ENCODE measurements around the gene MSMP. TPM values are rescaled to one million over a fixed set of nuclear protein-coding genes. Genes with fewer than 3 reads are reported as not detected.

The MSMP gene
- total and polyA plus RNA-seq, 10 of the 15 experiments (the other 5 are each of a cell fraction or from before 2014, with no cell fraction given), result 0.33 to 2.4 (median 0.86) TPM; not detected in 4

GRCh38 chr9:35798658-35799374 lies 44.7 kb upstream of the MSMP start (continued):
- TF ChIP-seq BCL3 (IDR thresholded peaks at IDR 0.05; ENCODE audit: borderline replicate concordance, insufficient read depth, low read depth, low read length, poor library complexity, severe bottlenecking), result peak; percentile 95

- intact Hi-C loops (cut with micrococcal nuclease; ENCODE audit: unreplicated experiment), result no loop called here
- Histone ChIP-seq H3K9ac (ENCODE audit: control insufficient read depth, insufficient read depth, low read length) (no peak overlapping the region), H2AFZ (ENCODE audit: control insufficient read depth, low read depth, low read length) (no peak overlapping the region), H3K4me2 (ENCODE audit: control insufficient read depth, insufficient read depth) (peak overlapping the region; percentile 21), H3K79me2 (ENCODE audit: control insufficient read depth, insufficient read depth, low read length) (no peaks in the 10 kb centered on the region), H3K4me3 (no peak overlapping the region), H3K27ac (ENCODE audit: control insufficient read depth, insufficient read depth) (no peak overlapping the region), H4K20me1 (ENCODE audit: control insufficient read depth, insufficient read depth) (no peaks in the 10 kb centered on the region), H3K4me1 (ENCODE audit: control insufficient read depth, insufficient read depth, low read length) (peaks cover 21% of the 10 kb centered on the region), H3K27me3 (replicated peaks in 1 of 2; ENCODE audit: control insufficient read depth in 2 of 2, insufficient read depth in 2 of 2, low read length in 1 of 2) (no peaks in the 10 kb centered on the region), H3K36me3 (ENCODE audit: control insufficient read depth in 2 of 2, insufficient read depth in 2 of 2, low read length in 1 of 2) (peaks cover 0 to 13% of the 10 kb centered on the region in 2 experiments; a peak in 2 of 4 replicates), H3K9me3 (replicated peaks; ENCODE audit: control insufficient read depth, insufficient read depth, low read length) (no peaks in the 10 kb centered on the region)
- in situ Hi-C loops (cut with MboI), result no loop called here
- WGBS (ENCODE audit: insufficient coverage, insufficient replicate concordance, low lambda C conversion rate, missing lambda C conversion rate), result 71% methylated on average over 6 of the region's 6 CpGs
- peak; percentile 41 for FAIRE-seq
- ChIA-PET RAD21 (ENCODE audit: unreplicated experiment) (no interaction called here), POLR2A (interaction anchor here (0.7 kb wide), 1 partner anchor 22 kb away, joined by 4 read pairs; no protein-coding TSS in a partner anchor), CTCF (interaction anchor here (0.5 to 3.3 kb wide), 6 partner anchors 7 to 153 kb away, joined by 3 to 14 read pairs (median 4); partner anchors contain the start of gene HINT2), SMC1A (ENCODE audit: uncharacterized antibody, unreplicated experiment) (interaction anchor here (0.9 kb wide), 1 partner anchor 9 kb away, joined by 4 read pairs; no protein-coding TSS in a partner anchor)
- ATAC-seq, result peak; percentile 66
- DNase-seq (ENCODE audit: low read depth, low spot score), result no peak
- BruUV-seq (replicated peaks), result no TSS peak
- TF ChIP-seq RUNX3 (IDR thresholded peaks at IDR 0.05; ENCODE audit: low read length) (peak; percentile 60), ATF7 (IDR thresholded peaks at IDR 0.05; ENCODE audit: low read depth) (peak; percentile 83), ZNF384 (IDR thresholded peaks at IDR 0.05; ENCODE audit: borderline replicate concordance, low read depth, low read length) (peak; percentile 26; the same call in 1 of the 2 replicates), SUZ12 (IDR thresholded peaks at IDR 0.05; ENCODE audit: unreplicated experiment) (no peak), CEBPB (IDR thresholded peaks at IDR 0.05; ENCODE audit: borderline replicate concordance in 1 of 2, low read depth in 2 of 2, low read length in 2 of 2) (no peak)
These were observed 43.4 kb upstream of the MSMP start for GRCh38 chr9:35797311-35798109.

All from GM12878 (cell line).